HepG2 (cell line): ENCODE data around the gene ZBTB37. TPM values are rescaled to one million over a fixed set of nuclear protein-coding genes. Genes with fewer than 3 reads are reported as not detected.

ENCODE experiments used
- DPF2 ChIP-seq: sonication (generic); formaldehyde crosslinking; IDR thresholded peaks from 2 replicates; pipeline ENCODE4 v1.4.0; 2020; ENCODE audit warnings: mild to moderate bottlenecking, low read depth, missing genetic modification reagents, borderline replicate concordance
- MEIS2 ChIP-seq: sonication (generic); formaldehyde crosslinking; IDR thresholded peaks from 2 replicates; pipeline ENCODE4 v1.9.0; 2021; ENCODE audit warnings: mild to moderate bottlenecking, missing genetic modification reagents
- MYNN ChIP-seq: sonication (generic); formaldehyde crosslinking; IDR thresholded peaks from 2 replicates; pipeline ENCODE4 v1.4.0; 2020; ENCODE audit warnings: mild to moderate bottlenecking, low read depth, missing genetic modification reagents
- NFE2L2 ChIP-seq: fragments of 150-350 bp; IDR thresholded peaks from 2 replicates; pipeline ENCODE4 v1.6.1; 2014; ENCODE audit warnings: low read length
- SAFB2 ChIP-seq: sonication (generic); formaldehyde crosslinking; IDR thresholded peaks from 2 replicates; pipeline ENCODE4 v1.5.1; 2020; ENCODE audit warnings: missing genetic modification reagents, low read depth, mild to moderate bottlenecking, borderline replicate concordance
- SOX13 ChIP-seq, 3 experiments: fragments of 450-650 bp in 1 of 3; sonication (generic) in 1 of 3; formaldehyde crosslinking in 1 of 3; IDR thresholded peaks in 2 of 3; conservative IDR thresholded peaks in 1 of 3; 2 replicates each; pipeline versions ENCODE4 v1.5.0 to v1.6.1; 2016 to 2020; ENCODE audit warnings: antibody characterized with exemption in 1 of 3, mild to moderate bottlenecking in 1 of 3, missing compliant biosample characterization in 1 of 3, missing genetic modification reagents in 1 of 3, moderate library complexity in 1 of 3
- SRSF9 ChIP-seq: fragments of 200-400 bp; formaldehyde crosslinking; IDR thresholded peaks from 2 replicates; pipeline ENCODE4 v1.6.1; 2018; ENCODE audit warnings: borderline replicate concordance, mild to moderate bottlenecking, low read depth, low read length; ENCODE audit not compliant: insufficient read depth, poor library complexity, severe bottlenecking
- TBX2 ChIP-seq: sonication (generic); formaldehyde crosslinking; IDR thresholded peaks from 2 replicates; pipeline ENCODE4 v1.5.0; 2020; ENCODE audit warnings: missing genetic modification reagents, mild to moderate bottlenecking, borderline replicate concordance
- TBX3 ChIP-seq: fragments of 450-650 bp; IDR thresholded peaks from 2 replicates; pipeline ENCODE4 v1.6.1; 2017; ENCODE audit warnings: antibody characterized with exemption, mild to moderate bottlenecking, inconsistent platforms, borderline replicate concordance
- TOPORS ChIP-seq: sonication (generic); formaldehyde crosslinking; IDR thresholded peaks from 2 replicates; pipeline ENCODE4 v1.8.0; 2023; ENCODE audit warnings: mild to moderate bottlenecking, missing genetic modification reagents
- ZNF335 ChIP-seq: sonication (generic); formaldehyde crosslinking; IDR thresholded peaks from 2 replicates; pipeline ENCODE4 v1.4.0; 2020; ENCODE audit warnings: missing genetic modification reagents
- ZNF572 ChIP-seq: sonication (generic); formaldehyde crosslinking; IDR thresholded peaks from 2 replicates; pipeline ENCODE4 v1.5.1; 2020; ENCODE audit warnings: mild to moderate bottlenecking, missing genetic modification reagents
- ZNF792 ChIP-seq: IDR thresholded peaks from 2 replicates; pipeline ENCODE4 v1.6.1; 2016
- ZSCAN12 ChIP-seq: sonication (generic); formaldehyde crosslinking; IDR thresholded peaks from 2 replicates; pipeline ENCODE4 v1.9.0; 2021; ENCODE audit warnings: mild to moderate bottlenecking, missing genetic modification reagents
- polyA plus RNA-seq, 8 experiments: library from polyadenylated mRNA; depleted of rRNA in 3 of 8; stranded (reverse) in 7 of 8; unstranded in 1 of 8; fragments of >200 nt; fragmentation: Illumina TruSeq in 4 of 8; extraction: Trizol in 4 of 8; gene quantifications; 2 replicates each; pipeline versions ENCODE4 v1.2.1 to v1.2.3, GENCODE V29; 2011 to 2016; ENCODE audit warnings: low read depth in 4 of 8, missing spikeins in 1 of 8, mixed read lengths in 1 of 8; ENCODE audit not compliant: insufficient read depth in 1 of 8
- total RNA-seq, 5 experiments: library from RNA; depleted of rRNA; stranded (reverse); fragments of >200 nt; fragmentation: Illumina TruSeq; extraction: Trizol; gene quantifications; 2 replicates each; pipeline ENCODE4 v1.2.3, GENCODE V29; 2016; ENCODE audit warnings: low read depth in 1 of 5
- TF ChIP-seq, protein P1 (sequence below): sonication (generic); formaldehyde crosslinking; IDR thresholded peaks from 2 replicates; pipeline ENCODE4 v1.8.1; 2023; ENCODE audit warnings: missing genetic modification reagents, mild to moderate bottlenecking, borderline replicate concordance
- TF ChIP-seq, protein P2 (sequence below): sonication (generic); formaldehyde crosslinking; IDR thresholded peaks from 2 replicates; pipeline ENCODE4 v1.4.0; 2020; ENCODE audit warnings: missing genetic modification reagents
- TF ChIP-seq, protein P3 (sequence below): sonication (generic); formaldehyde crosslinking; IDR thresholded peaks from 2 replicates; pipeline ENCODE4 v1.4.0; 2020; ENCODE audit warnings: missing genetic modification reagents
- TF ChIP-seq, protein P4 (sequence below): sonication (generic); formaldehyde crosslinking; conservative IDR thresholded peaks from 2 replicates; pipeline ENCODE4 v1.4.0; 2020; ENCODE audit warnings: missing genetic modification reagents
- TF ChIP-seq, protein P5 (sequence below): sonication (generic); formaldehyde crosslinking; IDR thresholded peaks from 2 replicates; pipeline ENCODE4 v1.5.0; 2020; ENCODE audit warnings: missing genetic modification reagents
- TF ChIP-seq, protein P6 (sequence below): sonication (generic); formaldehyde crosslinking; IDR thresholded peaks from 2 replicates; pipeline ENCODE4 v1.8.0; 2022; ENCODE audit warnings: mild to moderate bottlenecking, missing genetic modification reagents, borderline replicate concordance

The ZBTB37 gene
- total and polyA plus RNA-seq, 2 of the 13 experiments (the other 11 are each of a cell fraction or from before 2014, with no cell fraction given) = 2.6 to 7.7 TPM

DNA sequence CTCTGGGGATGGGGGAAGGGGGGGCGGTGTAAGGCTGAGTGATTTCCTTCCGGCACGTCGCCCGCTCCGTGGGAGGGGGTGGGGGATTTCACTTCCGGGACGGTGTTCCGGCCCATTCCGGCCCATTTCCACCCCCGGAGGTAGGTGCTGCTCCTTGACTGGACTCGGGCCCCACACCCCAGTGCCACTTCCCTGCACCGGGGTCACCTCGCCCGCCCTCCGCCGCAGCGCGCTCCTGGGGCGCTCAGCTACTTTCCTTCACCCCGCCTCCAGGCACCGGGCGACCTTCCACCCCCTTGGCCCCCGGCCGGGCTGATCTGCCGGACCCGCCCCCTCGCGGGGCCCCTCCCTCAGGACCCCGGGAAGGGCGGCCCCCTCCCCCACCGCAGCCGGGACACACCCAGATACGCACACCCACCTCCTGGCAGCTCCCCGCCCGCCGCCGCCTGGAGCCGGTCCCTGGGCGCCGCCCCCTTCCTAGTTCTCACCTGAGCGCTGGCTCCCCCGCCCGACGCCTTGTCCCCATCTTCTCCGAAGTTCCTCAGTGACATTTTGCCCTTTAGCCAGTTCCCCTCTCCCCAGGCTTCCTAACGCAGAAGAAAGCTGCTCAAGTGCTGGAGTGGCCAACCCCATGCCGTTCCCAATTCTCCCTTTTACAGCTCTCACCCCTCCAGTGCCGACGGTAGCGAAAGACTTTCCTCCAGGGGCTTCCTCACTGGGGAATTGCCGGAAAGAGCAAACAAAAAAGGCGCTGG, at the start of gene ZBTB37 (continued):
- TF ChIP-seq, protein P1, sequence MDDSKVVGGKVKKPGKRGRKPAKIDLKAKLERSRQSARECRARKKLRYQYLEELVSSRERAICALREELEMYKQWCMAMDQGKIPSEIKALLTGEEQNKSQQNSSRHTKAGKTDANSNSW = no peak
- TF ChIP-seq SOX13 (IDR thresholded peaks at IDR 0.05) (no peak), SOX13 (CRISPR knock-in tag; conservative IDR thresholded peaks at IDR 0.05 in 1 of 2, IDR thresholded peaks at IDR 0.05 in 1 of 2) (peak in 1 of 2 experiments; percentile 20; a peak in 1 of 4 replicates), TOPORS (CRISPR knock-in tag) (0 out of 2 replicates have a peak, but pooled peaks have one; percentile 11), ZNF335 (CRISPR knock-in tag) (no peak), ZNF572 (0 out of 2 replicates have a peak, but pooled peaks have one; percentile 28), SRSF9 (no peak), NFE2L2 (no peak), DPF2 (CRISPR knock-in tag) (no peak), SAFB2 (CRISPR knock-in tag) (no peak; the same call in 1 of the 2 replicates), ZNF792 (CRISPR knock-in tag) (peak; percentile 59), ZSCAN12 (no peak), MEIS2 (CRISPR knock-in tag) (no peak; the same call in 1 of the 2 replicates), TBX2 (CRISPR knock-in tag) (peak; percentile 74), MYNN (CRISPR knock-in tag) (no peak), TBX3 (no peak; the same call in 1 of the 2 replicates)
- TF ChIP-seq, protein P2, sequence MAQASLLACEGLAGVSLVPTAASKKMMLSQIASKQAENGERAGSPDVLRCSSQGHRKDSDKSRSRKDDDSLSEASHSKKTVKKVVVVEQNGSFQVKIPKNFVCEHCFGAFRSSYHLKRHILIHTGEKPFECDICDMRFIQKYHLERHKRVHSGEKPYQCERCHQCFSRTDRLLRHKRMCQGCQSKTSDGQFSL = no peak
- TF ChIP-seq, protein P3, sequence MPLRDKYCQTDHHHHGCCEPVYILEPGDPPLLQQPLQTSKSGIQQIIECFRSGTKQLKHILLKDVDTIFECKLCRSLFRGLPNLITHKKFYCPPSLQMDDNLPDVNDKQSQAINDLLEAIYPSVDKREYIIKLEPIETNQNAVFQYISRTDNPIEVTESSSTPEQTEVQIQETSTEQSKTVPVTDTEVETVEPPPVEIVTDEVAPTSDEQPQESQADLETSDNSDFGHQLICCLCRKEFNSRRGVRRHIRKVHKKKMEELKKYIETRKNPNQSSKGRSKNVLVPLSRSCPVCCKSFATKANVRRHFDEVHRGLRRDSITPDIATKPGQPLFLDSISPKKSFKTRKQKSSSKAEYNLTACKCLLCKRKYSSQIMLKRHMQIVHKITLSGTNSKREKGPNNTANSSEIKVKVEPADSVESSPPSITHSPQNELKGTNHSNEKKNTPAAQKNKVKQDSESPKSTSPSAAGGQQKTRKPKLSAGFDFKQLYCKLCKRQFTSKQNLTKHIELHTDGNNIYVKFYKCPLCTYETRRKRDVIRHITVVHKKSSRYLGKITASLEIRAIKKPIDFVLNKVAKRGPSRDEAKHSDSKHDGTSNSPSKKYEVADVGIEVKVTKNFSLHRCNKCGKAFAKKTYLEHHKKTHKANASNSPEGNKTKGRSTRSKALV = no peak; the same call in 1 of the 2 replicates
- TF ChIP-seq, protein P4, sequence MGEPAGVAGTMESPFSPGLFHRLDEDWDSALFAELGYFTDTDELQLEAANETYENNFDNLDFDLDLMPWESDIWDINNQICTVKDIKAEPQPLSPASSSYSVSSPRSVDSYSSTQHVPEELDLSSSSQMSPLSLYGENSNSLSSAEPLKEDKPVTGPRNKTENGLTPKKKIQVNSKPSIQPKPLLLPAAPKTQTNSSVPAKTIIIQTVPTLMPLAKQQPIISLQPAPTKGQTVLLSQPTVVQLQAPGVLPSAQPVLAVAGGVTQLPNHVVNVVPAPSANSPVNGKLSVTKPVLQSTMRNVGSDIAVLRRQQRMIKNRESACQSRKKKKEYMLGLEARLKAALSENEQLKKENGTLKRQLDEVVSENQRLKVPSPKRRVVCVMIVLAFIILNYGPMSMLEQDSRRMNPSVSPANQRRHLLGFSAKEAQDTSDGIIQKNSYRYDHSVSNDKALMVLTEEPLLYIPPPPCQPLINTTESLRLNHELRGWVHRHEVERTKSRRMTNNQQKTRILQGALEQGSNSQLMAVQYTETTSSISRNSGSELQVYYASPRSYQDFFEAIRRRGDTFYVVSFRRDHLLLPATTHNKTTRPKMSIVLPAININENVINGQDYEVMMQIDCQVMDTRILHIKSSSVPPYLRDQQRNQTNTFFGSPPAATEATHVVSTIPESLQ = no peak
- TF ChIP-seq, protein P5, sequence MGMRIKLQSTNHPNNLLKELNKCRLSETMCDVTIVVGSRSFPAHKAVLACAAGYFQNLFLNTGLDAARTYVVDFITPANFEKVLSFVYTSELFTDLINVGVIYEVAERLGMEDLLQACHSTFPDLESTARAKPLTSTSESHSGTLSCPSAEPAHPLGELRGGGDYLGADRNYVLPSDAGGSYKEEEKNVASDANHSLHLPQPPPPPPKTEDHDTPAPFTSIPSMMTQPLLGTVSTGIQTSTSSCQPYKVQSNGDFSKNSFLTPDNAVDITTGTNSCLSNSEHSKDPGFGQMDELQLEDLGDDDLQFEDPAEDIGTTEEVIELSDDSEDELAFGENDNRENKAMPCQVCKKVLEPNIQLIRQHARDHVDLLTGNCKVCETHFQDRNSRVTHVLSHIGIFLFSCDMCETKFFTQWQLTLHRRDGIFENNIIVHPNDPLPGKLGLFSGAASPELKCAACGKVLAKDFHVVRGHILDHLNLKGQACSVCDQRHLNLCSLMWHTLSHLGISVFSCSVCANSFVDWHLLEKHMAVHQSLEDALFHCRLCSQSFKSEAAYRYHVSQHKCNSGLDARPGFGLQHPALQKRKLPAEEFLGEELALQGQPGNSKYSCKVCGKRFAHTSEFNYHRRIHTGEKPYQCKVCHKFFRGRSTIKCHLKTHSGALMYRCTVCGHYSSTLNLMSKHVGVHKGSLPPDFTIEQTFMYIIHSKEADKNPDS = no peak
- TF ChIP-seq, protein P6, sequence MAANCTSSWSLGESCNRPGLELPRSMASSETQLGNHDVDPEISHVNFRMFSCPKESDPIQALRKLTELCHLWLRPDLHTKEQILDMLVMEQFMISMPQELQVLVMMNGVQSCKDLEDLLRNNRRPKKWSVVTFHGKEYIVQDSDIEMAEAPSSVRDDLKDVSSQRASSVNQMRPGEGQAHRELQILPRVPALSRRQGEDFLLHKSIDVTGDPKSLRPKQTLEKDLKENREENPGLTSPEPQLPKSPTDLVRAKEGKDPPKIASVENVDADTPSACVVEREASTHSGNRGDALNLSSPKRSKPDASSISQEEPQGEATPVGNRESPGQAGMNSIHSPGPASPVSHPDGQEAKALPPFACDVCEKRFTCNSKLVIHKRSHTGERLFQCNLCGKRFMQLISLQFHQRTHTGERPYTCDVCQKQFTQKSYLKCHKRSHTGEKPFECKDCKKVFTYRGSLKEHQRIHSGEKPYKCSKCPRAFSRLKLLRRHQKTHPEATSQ (CRISPR knock-in tag) = no peak
